Panc1 (cell line): ENCODE data around the gene TOMM70.

Experiments used
- POLR2AphosphoS5 ChIP-seq: IDR thresholded peaks from 2 replicates; pipeline ENCODE4 v1.6.1; 2012; ENCODE audit warnings: mild to moderate bottlenecking, low read depth, low read length, moderate library complexity
- REST ChIP-seq, 2 experiments: IDR thresholded peaks; 2 replicates each; pipeline ENCODE4 v1.6.1; 2011 to 2012; ENCODE audit warnings: low read depth in 2 of 2, control low read depth in 1 of 2, low read length in 1 of 2, mild to moderate bottlenecking in 1 of 2, moderate library complexity in 1 of 2; ENCODE audit not compliant: insufficient read depth in 1 of 2
- TCF7L2 ChIP-seq: IDR thresholded peaks from 2 replicates; pipeline ENCODE4 v1.6.1; 2011; ENCODE audit warnings: mild to moderate bottlenecking, low read depth, low read length, inconsistent platforms
- TF ChIP-seq, protein P1 (sequence below): fragments of 450-650 bp; IDR thresholded peaks from 2 replicates; pipeline ENCODE4 v1.5.1; 2017; ENCODE audit warnings: mild to moderate bottlenecking

DNA sequence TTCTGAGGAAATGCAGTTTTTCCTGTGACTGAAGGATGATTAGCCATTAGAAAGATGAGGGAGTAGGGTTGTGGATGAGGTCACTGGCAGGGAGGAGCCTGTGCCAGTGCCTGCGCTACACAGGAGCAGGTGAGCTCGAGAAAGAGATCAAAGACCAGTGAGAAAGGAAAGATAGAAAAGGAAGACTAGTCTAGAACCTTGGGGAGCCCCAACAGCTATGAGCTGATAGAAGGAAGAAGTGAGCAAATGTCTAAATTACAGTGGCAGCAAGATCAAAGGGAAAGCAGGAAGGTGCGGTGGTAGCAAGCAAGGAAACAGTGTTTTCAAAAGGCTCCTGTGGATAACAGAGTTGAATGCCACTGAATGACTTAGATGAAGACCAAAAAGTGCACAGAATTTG is 40.0 kb upstream of the TOMM70 start:
- TF ChIP-seq, protein P1, sequence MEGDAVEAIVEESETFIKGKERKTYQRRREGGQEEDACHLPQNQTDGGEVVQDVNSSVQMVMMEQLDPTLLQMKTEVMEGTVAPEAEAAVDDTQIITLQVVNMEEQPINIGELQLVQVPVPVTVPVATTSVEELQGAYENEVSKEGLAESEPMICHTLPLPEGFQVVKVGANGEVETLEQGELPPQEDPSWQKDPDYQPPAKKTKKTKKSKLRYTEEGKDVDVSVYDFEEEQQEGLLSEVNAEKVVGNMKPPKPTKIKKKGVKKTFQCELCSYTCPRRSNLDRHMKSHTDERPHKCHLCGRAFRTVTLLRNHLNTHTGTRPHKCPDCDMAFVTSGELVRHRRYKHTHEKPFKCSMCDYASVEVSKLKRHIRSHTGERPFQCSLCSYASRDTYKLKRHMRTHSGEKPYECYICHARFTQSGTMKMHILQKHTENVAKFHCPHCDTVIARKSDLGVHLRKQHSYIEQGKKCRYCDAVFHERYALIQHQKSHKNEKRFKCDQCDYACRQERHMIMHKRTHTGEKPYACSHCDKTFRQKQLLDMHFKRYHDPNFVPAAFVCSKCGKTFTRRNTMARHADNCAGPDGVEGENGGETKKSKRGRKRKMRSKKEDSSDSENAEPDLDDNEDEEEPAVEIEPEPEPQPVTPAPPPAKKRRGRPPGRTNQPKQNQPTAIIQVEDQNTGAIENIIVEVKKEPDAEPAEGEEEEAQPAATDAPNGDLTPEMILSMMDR, result no peak
- TF ChIP-seq POLR2AphosphoS5 (no peak), REST (IDR thresholded peaks at IDR 0.05; ENCODE audit: insufficient read depth in 1 of 2, low read depth in 2 of 2, low read length in 1 of 2) (no peak), TCF7L2 (no peak)
